GM19351 (cell line): ENCODE results near the gene BRAF.
"Not testable (repeated sequence)": the region's sequence is repeated elsewhere in the genome, so short reads cannot be mapped to it uniquely, and the experiment has no call there.

ENCODE experiments used
- ATAC-seq: cut with Tn5 transposase; IDR thresholded peaks from one replicate; pipeline ENCODE4 v1.9.1; 2021; ENCODE audit warnings: mild to moderate bottlenecking, moderate library complexity; ENCODE audit not compliant: unreplicated experiment

Gene BRAF

GRCh38 chr7:140924821-140925421 lies at the start of gene BRAF:
Gene BRAF (minus strand): TSS chr7:140924929. CDS start chr7:140924703, 226 bp downstream.
- ATAC-seq = peak; percentile 53

- ATAC-seq = no peak
Measured at GRCh38 chr7:140972876-140973829, 48.4 kb upstream of the BRAF start.

- no peak for ATAC-seq
Measured at GRCh38 chr7:140972344-140972743, 47.6 kb upstream of the BRAF start.

- no peak for ATAC-seq
Measured at GRCh38 chr7:140967438-140967837, 42.7 kb upstream of the BRAF start.

GRCh38 chr7:140966561-140967233 lies 42.0 kb upstream of the BRAF start:
- no peak for ATAC-seq

- no peak for ATAC-seq
Measured at GRCh38 chr7:140961117-140961516, 36.4 kb upstream of the BRAF start.

GRCh38 chr7:140956997-140957396 lies 32.3 kb upstream of the BRAF start:
- ATAC-seq = not testable (repeated sequence)

- ATAC-seq = no peak
Measured at GRCh38 chr7:140945940-140946339, 21.2 kb upstream of the BRAF start.

GRCh38 chr7:140942242-140942641 lies 17.5 kb upstream of the BRAF start:
- ATAC-seq = not testable (repeated sequence)

- ATAC-seq = no peak
Measured at GRCh38 chr7:140940898-140941297, 16.2 kb upstream of the BRAF start.

GRCh38 chr7:140937702-140938264 lies 13.1 kb upstream of the BRAF start:
- ATAC-seq = no peak

- no peak for ATAC-seq
Measured at GRCh38 chr7:140928491-140929309, 4.0 kb upstream of the BRAF start.

GRCh38 chr7:140927945-140928344 lies 3.2 kb upstream of the BRAF start:
- not testable (repeated sequence) for ATAC-seq

GRCh38 chr7:140927351-140927750 lies 2.6 kb upstream of the BRAF start:
- ATAC-seq = no peak

- no peak for ATAC-seq
Measured at GRCh38 chr7:140926021-140926817, 1.5 kb upstream of the BRAF start.

GRCh38 chr7:140924019-140924820 lies 509 bp downstream of the BRAF start:
- peak; percentile 79 for ATAC-seq

- ATAC-seq = no peak
Measured at GRCh38 chr7:140923358-140924006, 1.2 kb downstream of the BRAF start.

GRCh38 chr7:140922741-140923345 lies 1.9 kb downstream of the BRAF start:
- no peak for ATAC-seq
